T-cell (primary cell): Measurements from ENCODE around the gene EEF1AKMT2. TPM values are rescaled to one million over a fixed set of nuclear protein-coding genes. Genes with fewer than 3 reads are reported as not detected.
"Not testable (repeated sequence)": the region's sequence is repeated elsewhere in the genome, so short reads cannot be mapped to it uniquely, and the experiment has no call there.

ENCODE experiments used
- ATAC-seq, 4 experiments: fragments of 200-7000 bp in 3 of 4; fragments of 150-1000 bp in 1 of 4; cut with Tn5 transposase; replicated peaks in 1 of 4; 1 replicate in 3 of 4; 2 replicates in 1 of 4; pipeline ENCODE4 v1.10.0; 2021; ENCODE audit warnings: moderate library complexity in 3 of 4, mild to moderate bottlenecking in 2 of 4, moderate number of reproducible peaks in 1 of 4
- CTCF ChIA-PET, 2 donors: fragments of 300-600 bp; sonication (Branson Sonifier 250); formaldehyde crosslinking; loops; one replicate each; lab custom pipeline; 2022; ENCODE audit warnings: antibody characterized with exemption in 2 of 2; lab: Charles Lee
- POLR2A ChIA-PET, 2 donors: fragments of 300-600 bp; sonication (Branson Sonifier 250); formaldehyde crosslinking; loops; one replicate each; lab custom pipeline; 2022; ENCODE audit warnings: antibody characterized with exemption in 2 of 2; lab: Charles Lee
- DNase-seq, 35 experiments: peaks; one replicate each; pipeline versions ENCODE4 v3.0.0 to v3.0.0-alpha.2; 2013 to 2023
- H3K27ac ChIP-seq: one replicate; pipeline ENCODE4 v1.5.1; 2013; ENCODE audit warnings: low read length
- H3K27me3 ChIP-seq, 2 experiments: replicated peaks in 1 of 2; 1 replicate in 1 of 2; 2 replicates in 1 of 2; pipeline versions ENCODE4 v1.6.1 to v1.7.0; 2013; ENCODE audit warnings: low read length in 1 of 2, mixed read lengths in 1 of 2; ENCODE audit not compliant: control insufficient read depth in 2 of 2, insufficient read depth in 2 of 2; ENCODE audit errors: extremely low read depth in 1 of 2
- H3K36me3 ChIP-seq, 2 donors: 1 replicate in 1 of 2; 2 replicates in 1 of 2; pipeline versions ENCODE4 v1.6.1 to v1.7.0; 2013; ENCODE audit warnings: low read length in 1 of 2; ENCODE audit not compliant: control insufficient read depth in 2 of 2, insufficient read depth in 1 of 2; ENCODE audit errors: extremely low read depth in 1 of 2
- H3K4me1 ChIP-seq, 2 experiments: 1 replicate in 1 of 2; 2 replicates in 1 of 2; pipeline versions ENCODE4 v1.6.1 to v1.7.0; 2013; ENCODE audit warnings: low read length in 2 of 2, mixed read lengths in 1 of 2; ENCODE audit not compliant: insufficient read depth in 2 of 2, control insufficient read depth in 1 of 2; ENCODE audit errors: extremely low read depth in 1 of 2
- H3K4me3 ChIP-seq, 2 donors: 1 replicate in 1 of 2; 2 replicates in 1 of 2; pipeline versions ENCODE4 v1.5.1 to v1.7.0; 2013; ENCODE audit warnings: mild to moderate bottlenecking in 2 of 2, low read length in 1 of 2, moderate library complexity in 1 of 2; ENCODE audit not compliant: control insufficient read depth in 1 of 2; ENCODE audit errors: extremely low read depth in 1 of 2
- H3K9me3 ChIP-seq: 2 replicates; pipeline ENCODE4 v1.7.0; 2013
- H3K27ac Mint-ChIP-seq, 2 donors: one replicate each; pipeline ENCODE4 v1.8.0; 2020 to 2021; ENCODE audit warnings: mild to moderate bottlenecking in 2 of 2, mixed read lengths in 2 of 2
- H3K27me3 Mint-ChIP-seq, 2 donors: one replicate each; pipeline ENCODE4 v1.8.0; 2021 to 2022; ENCODE audit warnings: mixed read lengths in 2 of 2
- H3K36me3 Mint-ChIP-seq: one replicate; pipeline ENCODE4 v1.8.0; 2021; ENCODE audit warnings: mixed read lengths
- H3K4me1 Mint-ChIP-seq, 3 donors: one replicate each; pipeline ENCODE4 v1.8.0; 2020 to 2022; ENCODE audit warnings: mixed read lengths in 3 of 3, mild to moderate bottlenecking in 1 of 3
- H3K4me3 Mint-ChIP-seq, 3 donors: one replicate each; pipeline ENCODE4 v1.8.0; 2020 to 2022; ENCODE audit warnings: mild to moderate bottlenecking in 3 of 3, mixed read lengths in 3 of 3, moderate library complexity in 3 of 3
- H3K9me3 Mint-ChIP-seq, 3 donors: one replicate each; pipeline ENCODE4 v1.8.0; 2020 to 2022; ENCODE audit warnings: mixed read lengths in 3 of 3
- WGBS: methylation state at CpG from one replicate; pipeline ENCODE4 v1.1.5; 2013; ENCODE audit warnings: missing lambda C conversion rate; ENCODE audit not compliant: insufficient coverage; 5-methylcytosine and 5-hydroxymethylcytosine counted together
- total RNA-seq, 35 experiments: library from RNA in 6 of 35; stranded (reverse) in 6 of 35; fragments of 120-200 nt in 1 of 35; gene quantifications; one replicate each; pipeline versions ENCODE4 v1.2.1 to v1.2.4 and lab custom pipeline; 2013 to 2026

EEF1AKMT2 gene
- total RNA-seq, 5 donors from 2014 or later (not counting 1 experiment from before 2014, with no cell fraction given), result 15.8 to 21.0 (median 18.8) TPM

GRCh38 chr10:124802313-124802675 is 10.6 kb upstream of the EEF1AKMT2 start:
- H3K27me3 Mint-ChIP-seq, result peaks cover 0 to 4% of the 10 kb centered on the region in 2 donors
- no peak for ATAC-seq

DNA sequence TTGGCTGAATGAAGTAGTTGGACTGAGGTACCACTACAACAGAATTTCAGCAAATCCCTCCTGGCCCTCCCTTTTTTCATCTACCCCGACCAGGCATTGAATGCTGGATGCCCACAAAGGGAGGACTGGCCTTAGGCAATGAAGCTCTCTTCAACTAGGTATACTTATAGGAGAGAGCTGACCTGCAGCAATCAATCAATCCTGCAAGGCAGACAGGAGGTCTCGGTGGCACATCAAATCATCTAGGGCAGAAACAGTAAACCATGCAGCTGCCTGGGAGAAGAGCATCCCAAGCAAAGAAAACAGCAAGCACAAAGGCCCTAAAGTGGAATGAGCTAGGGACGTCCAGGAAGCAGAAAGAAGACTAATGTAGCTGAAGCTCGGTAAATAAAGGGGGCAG is 7.5 kb upstream of the EEF1AKMT2 start:
- Histone ChIP-seq H3K27me3 (peaks cover 0 to 4% of the 10 kb centered on the region in 2 experiments), H3K4me1 (peaks cover 9 to 12% of the 10 kb centered on the region in 2 experiments), H3K36me3 (no peaks in the 10 kb centered on the region), H3K27ac (no peak overlapping the region), H3K9me3 (no peaks in the 10 kb centered on the region), H3K4me3 (no peak overlapping the region)
- ChIA-PET CTCF (no interaction called here), POLR2A (interaction anchor here in 1 of 2 donors (0.7 kb wide), 1 partner anchor 52 kb away, joined by 3 read pairs; no protein-coding TSS in a partner anchor)
- Mint-ChIP-seq H3K9me3 (no peaks in the 10 kb centered on the region), H3K4me3 (no peak overlapping the region), H3K27me3 (peaks cover 3 to 4% of the 10 kb centered on the region in 2 donors), H3K4me1 (peaks cover 9 to 22% (median 18%) of the 10 kb centered on the region in 3 donors), H3K36me3 (no peaks in the 10 kb centered on the region), H3K27ac (peak overlapping the region in 1 of 2 donors; percentile 5)
- DNase-seq (no peak), ATAC-seq (no peak)
- WGBS, result 86% methylated on average over 3 of the region's 4 CpGs

More at GRCh38 chr10:124802313-124802675, 10.6 kb upstream of the EEF1AKMT2 start:
- Histone ChIP-seq H3K9me3 (no peaks in the 10 kb centered on the region), H3K4me3 (peak overlapping the region; percentile 69 to 97), H3K36me3 (no peaks in the 10 kb centered on the region), H3K4me1 (peaks cover 9 to 12% of the 10 kb centered on the region in 2 experiments), H3K27ac (no peak overlapping the region), H3K27me3 (peaks cover 0 to 4% of the 10 kb centered on the region in 2 experiments)
- Mint-ChIP-seq H3K27ac (peak overlapping the region; percentile 61 to 84), H3K36me3 (no peaks in the 10 kb centered on the region), H3K9me3 (no peaks in the 10 kb centered on the region), H3K4me1 (peaks cover 9 to 22% (median 18%) of the 10 kb centered on the region in 3 donors), H3K4me3 (peak overlapping the region; percentile 85 to 88 (median 85))
- DNase-seq, result peak in 4 of 35 experiments; percentile 4 to 24 (median 7)
- WGBS, result 0% methylated on average over 10 of the region's 13 CpGs
- ChIA-PET POLR2A (interaction anchor here (0.6 to 1.2 kb wide), 5 partner anchors 11 to 395 kb away, joined by 3 to 7 read pairs (median 4); partner anchors contain the start of gene EEF1AKMT2 (in 1 of the 2)), CTCF (interaction anchor here (0.7 to 2.1 kb wide), 6 partner anchors 11 to 272 kb away, joined by 3 to 6 read pairs (median 6); partner anchors contain the start of gene EEF1AKMT2 (in 1 of the 2))

- ChIA-PET POLR2A (no interaction called here), CTCF (no interaction called here)
- Histone ChIP-seq H3K4me3 (no peak overlapping the region), H3K9me3 (no peaks in the 10 kb centered on the region), H3K4me1 (peaks cover 9 to 12% of the 10 kb centered on the region in 2 experiments), H3K36me3 (no peaks in the 10 kb centered on the region), H3K27me3 (peaks cover 0 to 4% of the 10 kb centered on the region in 2 experiments), H3K27ac (no peak overlapping the region)
- H3K36me3 Mint-ChIP-seq, result no peaks in the 10 kb centered on the region
- 74% methylated on average over 3 of the region's 4 CpGs for WGBS
- DNase-seq, result no peak
- H3K9me3 Mint-ChIP-seq, result no peaks in the 10 kb centered on the region
- no peak overlapping the region for H3K4me3 Mint-ChIP-seq
- no peak overlapping the region for H3K27ac Mint-ChIP-seq
- peaks cover 3 to 4% of the 10 kb centered on the region in 2 donors for H3K27me3 Mint-ChIP-seq
- H3K4me1 Mint-ChIP-seq, result peaks cover 9 to 22% (median 18%) of the 10 kb centered on the region in 3 donors
- no peak for ATAC-seq
Measured at GRCh38 chr10:124798781-124799180, 7.1 kb upstream of the EEF1AKMT2 start.

GRCh38 chr10:124798364-124798763 is 6.7 kb upstream of the EEF1AKMT2 start:
- POLR2A ChIA-PET, result no interaction called here

DNA sequence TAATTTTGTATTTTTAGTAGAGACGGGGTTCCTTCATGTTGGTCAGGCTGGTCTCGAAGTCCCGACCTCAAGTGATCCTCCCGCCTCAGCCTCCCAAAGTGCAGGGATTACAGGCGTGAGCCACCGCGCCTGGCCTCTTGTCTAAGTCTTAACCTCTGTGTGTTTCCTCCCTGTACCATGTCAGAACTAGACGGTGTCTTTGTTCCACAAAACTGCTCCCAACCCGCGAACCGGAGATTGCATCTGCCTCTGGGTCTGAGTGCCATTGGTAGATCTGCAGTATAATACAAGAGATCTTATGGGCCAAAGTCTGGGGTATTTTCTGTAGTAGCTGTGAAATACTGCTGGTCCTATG is 1.3 kb upstream of the EEF1AKMT2 start:
- Histone ChIP-seq H3K9me3 (no peaks in the 10 kb centered on the region), H3K4me3 (peak overlapping the region in 1 of 2 donors; percentile 94), H3K4me1 (peaks cover 7 to 21% of the 10 kb centered on the region in 2 experiments), H3K27ac (no peak overlapping the region), H3K36me3 (peaks cover 0 to 5% of the 10 kb centered on the region in 2 donors), H3K27me3 (peaks cover 0 to under 1% of the 10 kb centered on the region in 2 experiments)
- Mint-ChIP-seq H3K4me1 (peaks cover 21 to 25% (median 24%) of the 10 kb centered on the region in 3 donors), H3K4me3 (peak overlapping the region; percentile 95 to 99 (median 98)), H3K27me3 (peaks cover 0 to 3% of the 10 kb centered on the region in 2 donors), H3K36me3 (peaks cover 4% of the 10 kb centered on the region), H3K27ac (peak overlapping the region; percentile 84 to 97), H3K9me3 (no peaks in the 10 kb centered on the region)
- 84% methylated on average over 7 of the region's 11 CpGs for WGBS
- POLR2A ChIA-PET, result no interaction called here
- ATAC-seq, result no peak
- DNase-seq, result no peak
- CTCF ChIA-PET, result no interaction called here

More at GRCh38 chr10:124798364-124798763, 6.7 kb upstream of the EEF1AKMT2 start:
- no peaks in the 10 kb centered on the region for H3K9me3 ChIP-seq
- H3K4me1 ChIP-seq, result peaks cover 9 to 12% of the 10 kb centered on the region in 2 experiments
- Mint-ChIP-seq H3K36me3 (no peaks in the 10 kb centered on the region), H3K27ac (no peak overlapping the region), H3K27me3 (peaks cover 3 to 4% of the 10 kb centered on the region in 2 donors), H3K4me3 (no peak overlapping the region), H3K9me3 (no peaks in the 10 kb centered on the region), H3K4me1 (peaks cover 9 to 21% (median 18%) of the 10 kb centered on the region in 3 donors)
- ATAC-seq, result no peak
- no peak for DNase-seq
- CTCF ChIA-PET, result interaction anchor here in 1 of 2 donors (0.6 kb wide), 1 partner anchor 80 kb away, joined by 3 read pairs; no protein-coding TSS in a partner anchor
- no peaks in the 10 kb centered on the region for H3K36me3 ChIP-seq
- H3K27me3 ChIP-seq, result peaks cover 0 to 4% of the 10 kb centered on the region in 2 experiments
- H3K4me3 ChIP-seq, result no peak overlapping the region
- 80% methylated on average over 1 of the region's 1 CpG for WGBS
- H3K27ac ChIP-seq, result no peak overlapping the region

- 100% methylated on average over 1 of the region's 1 CpG for WGBS
- DNase-seq, result not testable (repeated sequence)
Measured at GRCh38 chr10:124782900-124783299, 8.8 kb downstream of the EEF1AKMT2 start.

More at GRCh38 chr10:124782900-124783299, 8.8 kb downstream of the EEF1AKMT2 start:
- H3K36me3 ChIP-seq, result peaks cover 4 to 17% of the 10 kb centered on the region in 2 donors
- H3K27ac ChIP-seq, H3K27me3 ChIP-seq, H3K9me3 ChIP-seq, H3K4me1 Mint-ChIP-seq, POLR2A ChIA-PET, H3K27ac Mint-ChIP-seq, H3K9me3 Mint-ChIP-seq, CTCF ChIA-PET, ATAC-seq, H3K27me3 Mint-ChIP-seq, H3K4me3 ChIP-seq, H3K4me1 ChIP-seq, H3K4me3 Mint-ChIP-seq: not testable (repeated sequence)
- peaks cover 27% of the 10 kb centered on the region for H3K36me3 Mint-ChIP-seq
